Chondrocyte (in vitro differentiated cells): ENCODE measurements around the gene SLC25A21. TPM values are rescaled to one million over a fixed set of nuclear protein-coding genes. Genes with fewer than 3 reads are reported as not detected.

Experiments used
- DNase-seq: peaks from one replicate; pipeline ENCODE4 v3.0.0; 2021; ENCODE audit warnings: mixed read lengths, low spot score
- H3K27ac Mint-ChIP-seq: one replicate; pipeline ENCODE4 v1.8.0; 2021; ENCODE audit warnings: mild to moderate bottlenecking, moderate library complexity, mixed read lengths; ENCODE audit not compliant: unreplicated experiment
- H3K27me3 Mint-ChIP-seq: 2 replicates; pipeline ENCODE4 v1.8.0; 2021; ENCODE audit warnings: low read depth, mixed read lengths
- H3K36me3 Mint-ChIP-seq: 2 replicates; pipeline ENCODE4 v1.8.0; 2021; ENCODE audit warnings: low read depth, mixed read lengths
- H3K4me1 Mint-ChIP-seq: 2 replicates; pipeline ENCODE4 v1.8.0; 2021; ENCODE audit warnings: low read depth, mild to moderate bottlenecking, mixed read lengths
- H3K4me3 Mint-ChIP-seq: one replicate; pipeline ENCODE4 v1.8.0; 2021; ENCODE audit warnings: mild to moderate bottlenecking, moderate library complexity, mixed read lengths; ENCODE audit not compliant: unreplicated experiment
- H3K9me3 Mint-ChIP-seq: 2 replicates; pipeline ENCODE4 v1.8.0; 2021; ENCODE audit warnings: low read depth, mixed read lengths
- total RNA-seq: library from RNA; stranded (reverse); gene quantifications from 3 replicates; pipeline ENCODE4 v1.2.1, GENCODE V29; 2021
- TF ChIP-seq, protein P1 (sequence below): fragments of 200-600 bp; sonication (generic); IDR thresholded peaks from 2 replicates; pipeline ENCODE4 v1.5.0; 2021; ENCODE audit warnings: antibody characterized with exemption, mild to moderate bottlenecking, moderate library complexity

Gene SLC25A21
- total RNA-seq, 1 donor from 2014 or later: 0.22 TPM

DNA sequence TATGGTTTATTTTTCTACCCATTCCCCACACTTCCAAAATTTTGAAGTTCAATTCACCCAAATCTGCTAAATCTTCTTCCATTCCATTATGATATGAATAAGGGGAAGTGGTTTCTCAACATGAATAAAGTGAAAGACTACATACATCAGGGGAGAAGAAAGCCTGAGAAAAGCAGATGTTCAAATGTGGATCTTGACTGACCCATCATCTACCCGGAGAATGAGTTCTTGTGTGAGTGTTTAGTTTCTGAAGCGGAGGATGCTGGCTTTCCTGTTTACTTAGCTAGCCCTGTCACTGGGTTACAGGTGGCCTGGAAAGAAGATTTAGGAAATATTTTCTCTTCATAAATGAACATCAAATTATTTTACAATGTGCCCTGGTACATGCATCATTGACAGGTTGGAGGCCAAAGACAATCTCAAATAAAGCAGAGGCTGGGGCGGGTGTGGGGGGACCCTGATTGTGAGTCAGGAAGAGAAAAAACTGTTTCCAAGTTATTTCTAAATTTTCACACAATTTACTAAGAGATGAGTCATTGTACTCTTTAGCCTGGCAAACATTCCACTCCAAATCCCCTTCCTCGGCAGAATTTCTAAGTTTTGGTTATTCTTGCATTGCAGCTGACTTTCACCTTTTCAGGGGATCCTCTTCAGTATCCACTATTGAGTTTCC is 135.6 kb downstream of the SLC25A21 start:
- no peak overlapping the region for H3K4me3 Mint-ChIP-seq
- DNase-seq: no peak

DNA sequence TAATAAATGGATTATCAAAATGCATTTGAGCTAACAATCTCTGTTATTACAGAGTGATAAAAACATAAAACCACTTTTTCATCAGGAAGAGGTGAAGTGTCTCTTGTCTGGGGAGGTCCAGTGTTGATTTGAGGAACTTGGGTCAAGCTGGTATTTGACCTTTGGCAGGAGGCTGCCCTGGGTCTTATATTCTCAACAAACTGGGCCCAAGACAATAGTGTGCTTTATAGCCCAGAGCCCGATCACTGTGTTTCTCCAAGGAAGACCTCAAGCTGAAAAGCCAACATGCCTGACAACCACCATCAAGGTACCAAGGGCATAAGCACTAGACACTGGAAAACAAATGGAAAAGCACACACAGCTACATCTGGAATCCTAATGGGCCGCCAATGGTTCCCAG is 137.0 kb downstream of the SLC25A21 start:
- Mint-ChIP-seq H3K4me3 (no peak overlapping the region), H3K27me3 (no peaks in the 10 kb centered on the region), H3K27ac (peak overlapping the region; percentile 62), H3K9me3 (no peaks in the 10 kb centered on the region), H3K4me1 (peaks cover 37% of the 10 kb centered on the region), H3K36me3 (no peaks in the 10 kb centered on the region)
- DNase-seq: no peak
- TF ChIP-seq, protein P1, sequence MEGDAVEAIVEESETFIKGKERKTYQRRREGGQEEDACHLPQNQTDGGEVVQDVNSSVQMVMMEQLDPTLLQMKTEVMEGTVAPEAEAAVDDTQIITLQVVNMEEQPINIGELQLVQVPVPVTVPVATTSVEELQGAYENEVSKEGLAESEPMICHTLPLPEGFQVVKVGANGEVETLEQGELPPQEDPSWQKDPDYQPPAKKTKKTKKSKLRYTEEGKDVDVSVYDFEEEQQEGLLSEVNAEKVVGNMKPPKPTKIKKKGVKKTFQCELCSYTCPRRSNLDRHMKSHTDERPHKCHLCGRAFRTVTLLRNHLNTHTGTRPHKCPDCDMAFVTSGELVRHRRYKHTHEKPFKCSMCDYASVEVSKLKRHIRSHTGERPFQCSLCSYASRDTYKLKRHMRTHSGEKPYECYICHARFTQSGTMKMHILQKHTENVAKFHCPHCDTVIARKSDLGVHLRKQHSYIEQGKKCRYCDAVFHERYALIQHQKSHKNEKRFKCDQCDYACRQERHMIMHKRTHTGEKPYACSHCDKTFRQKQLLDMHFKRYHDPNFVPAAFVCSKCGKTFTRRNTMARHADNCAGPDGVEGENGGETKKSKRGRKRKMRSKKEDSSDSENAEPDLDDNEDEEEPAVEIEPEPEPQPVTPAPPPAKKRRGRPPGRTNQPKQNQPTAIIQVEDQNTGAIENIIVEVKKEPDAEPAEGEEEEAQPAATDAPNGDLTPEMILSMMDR: no peak

More for the DNA sequence above, 135.6 kb downstream of the SLC25A21 start:
- H3K27me3 Mint-ChIP-seq: no peaks in the 10 kb centered on the region
- no peaks in the 10 kb centered on the region for H3K36me3 Mint-ChIP-seq
- H3K9me3 Mint-ChIP-seq: no peaks in the 10 kb centered on the region
- peaks cover 38% of the 10 kb centered on the region for H3K4me1 Mint-ChIP-seq
- TF ChIP-seq, protein P1: no peak
- H3K27ac Mint-ChIP-seq: peak overlapping the region; percentile 14

DNA sequence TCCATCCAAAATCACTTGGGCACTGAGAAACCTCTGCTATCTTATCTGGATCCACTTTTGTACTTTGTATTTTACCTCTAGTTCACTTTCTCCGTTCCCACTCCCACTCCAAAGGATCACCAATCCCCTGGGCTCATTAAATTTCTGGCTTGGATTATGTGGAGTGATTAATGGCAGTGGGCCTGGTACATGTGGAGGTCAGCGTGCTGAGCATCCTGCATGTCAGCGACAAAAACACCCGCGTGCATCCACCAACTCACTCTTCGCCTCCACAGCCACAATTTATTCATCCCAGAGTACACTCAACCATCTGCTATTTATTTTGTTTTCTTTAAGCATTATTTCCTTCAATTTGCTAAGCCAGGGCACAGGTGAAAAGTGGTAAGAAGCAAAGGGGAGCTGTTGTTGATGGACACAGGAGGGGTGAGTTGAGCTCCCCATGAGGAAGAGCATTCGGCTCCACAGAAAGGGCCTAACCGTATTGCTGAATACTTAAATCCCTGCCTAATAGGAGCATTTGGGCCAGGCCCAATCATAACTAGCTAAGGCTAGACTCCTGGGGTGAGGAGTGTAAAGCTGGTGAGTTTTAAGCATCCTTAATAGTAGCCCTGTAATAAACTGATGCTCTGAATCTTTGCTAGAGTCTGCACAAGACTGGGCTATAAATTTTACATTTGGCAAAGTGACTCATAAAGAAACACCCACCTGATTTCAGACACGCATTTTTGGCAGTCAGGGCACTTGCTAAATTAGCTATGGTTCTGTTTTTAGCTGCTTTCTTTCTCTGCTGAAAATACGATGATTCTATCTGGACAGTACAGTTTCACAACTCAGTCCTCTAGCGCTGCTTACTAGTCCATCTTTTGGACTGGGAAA is 137.8 kb downstream of the SLC25A21 start:
- DNase-seq: no peak
- no peaks in the 10 kb centered on the region for H3K9me3 Mint-ChIP-seq
- no peak overlapping the region for H3K4me3 Mint-ChIP-seq
- H3K4me1 Mint-ChIP-seq: peaks cover 37% of the 10 kb centered on the region
- peak overlapping the region; percentile 62 for H3K27ac Mint-ChIP-seq
- no peaks in the 10 kb centered on the region for H3K27me3 Mint-ChIP-seq
- TF ChIP-seq, protein P1: no peak
- H3K36me3 Mint-ChIP-seq: no peaks in the 10 kb centered on the region

DNA sequence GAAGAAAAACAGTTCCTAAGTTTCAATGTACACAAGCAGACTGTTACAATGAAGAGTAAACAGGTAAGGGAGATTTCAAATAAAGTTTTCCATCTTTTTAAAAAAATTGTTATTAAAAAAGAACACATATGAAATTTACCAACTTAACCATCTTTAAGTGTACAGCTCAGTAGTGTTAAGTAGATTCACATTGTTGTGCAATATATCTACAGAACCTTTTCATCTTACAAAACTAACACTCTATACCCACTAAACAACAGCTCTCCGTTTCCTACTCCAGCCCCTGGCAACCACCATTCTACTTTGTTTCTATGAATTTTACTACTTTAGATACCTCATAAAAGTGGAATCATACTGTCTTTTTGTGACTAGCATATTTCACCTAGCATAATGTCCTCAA is 139.5 kb downstream of the SLC25A21 start:
- Mint-ChIP-seq H3K9me3 (no peaks in the 10 kb centered on the region), H3K4me1 (peaks cover 36% of the 10 kb centered on the region), H3K27me3 (no peaks in the 10 kb centered on the region), H3K4me3 (no peak overlapping the region), H3K36me3 (no peaks in the 10 kb centered on the region), H3K27ac (no peak overlapping the region)
- TF ChIP-seq, protein P1: no peak
- no peak for DNase-seq

DNA sequence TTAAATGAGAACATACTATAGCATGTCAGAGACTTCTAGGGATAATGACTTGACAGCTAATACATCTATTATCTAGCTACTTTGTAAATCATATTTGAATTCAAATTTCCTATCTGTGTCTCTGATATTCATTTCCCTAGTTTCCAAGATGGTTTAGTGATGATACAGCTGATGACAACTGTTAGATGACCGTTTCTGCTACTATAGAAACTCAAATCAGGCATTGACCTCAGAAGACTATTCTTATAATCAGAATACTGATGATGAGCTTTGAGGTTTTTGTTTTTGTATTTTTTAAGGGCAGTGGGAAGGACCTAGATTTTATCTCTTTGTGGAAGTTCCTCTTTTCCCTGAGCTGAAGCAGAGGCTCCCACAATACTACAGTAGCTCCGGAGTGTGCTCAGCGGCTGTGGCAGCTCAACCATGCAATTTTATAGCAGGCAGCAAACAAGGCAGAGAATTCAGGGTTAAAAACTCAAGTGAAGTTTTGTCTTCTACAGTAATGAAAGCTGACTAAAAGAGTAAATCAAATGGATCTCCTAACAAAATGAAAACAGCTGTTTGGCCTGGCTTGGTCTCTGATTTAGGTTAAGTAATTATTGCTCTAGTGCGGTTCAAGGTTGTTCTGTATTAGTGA is 145.1 kb downstream of the SLC25A21 start:
- Mint-ChIP-seq H3K9me3 (no peaks in the 10 kb centered on the region), H3K36me3 (no peaks in the 10 kb centered on the region), H3K4me1 (peaks cover 25% of the 10 kb centered on the region), H3K4me3 (no peak overlapping the region), H3K27ac (no peak overlapping the region), H3K27me3 (no peaks in the 10 kb centered on the region)
- no peak for DNase-seq
- TF ChIP-seq, protein P1: no peak
